OCI-LY1 (cell line): Measurements from ENCODE around the gene CFAP46.

ENCODE experiments used
- H2AFZ ChIP-seq: fragments of 200-600 bp; sonication (generic), shearing (Covaris generic); 2 replicates; pipeline ENCODE4 v1.6.0; 2014; ENCODE audit warnings: antibody characterized with exemption, mild to moderate bottlenecking, low read length
- H3F3A ChIP-seq: fragments of 200-600 bp; sonication (generic), shearing (Covaris generic); 2 replicates; pipeline ENCODE4 v1.6.0; 2014; ENCODE audit warnings: mild to moderate bottlenecking, antibody characterized with exemption, low read length, moderate library complexity; ENCODE audit not compliant: insufficient read depth
- H3K27ac ChIP-seq: fragments of 200-600 bp; sonication (generic); 2 replicates; pipeline ENCODE4 v1.5.1; 2014; ENCODE audit warnings: low read length, mixed run types, mild to moderate bottlenecking, low read depth; ENCODE audit not compliant: poor library complexity, severe bottlenecking
- H3K27me3 ChIP-seq: fragments of 200-600 bp; sonication (generic); 2 replicates; pipeline ENCODE4 v1.6.0; 2014; ENCODE audit warnings: antibody characterized with exemption, mild to moderate bottlenecking, low read length, moderate library complexity; ENCODE audit not compliant: insufficient read depth
- H3K36me3 ChIP-seq: fragments of 200-600 bp; sonication (generic); 2 replicates; pipeline ENCODE4 v1.6.1; 2014; ENCODE audit warnings: mild to moderate bottlenecking, antibody characterized with exemption, low read length, moderate library complexity, mixed read lengths; ENCODE audit not compliant: insufficient read depth
- H3K4me1 ChIP-seq: fragments of 200-600 bp; sonication (generic); 2 replicates; pipeline ENCODE4 v1.5.1; 2014; ENCODE audit warnings: mild to moderate bottlenecking, low read length, moderate library complexity; ENCODE audit not compliant: insufficient read depth, severe bottlenecking
- H3K4me2 ChIP-seq: fragments of 200-600 bp; sonication (generic), shearing (Covaris generic); 2 replicates; pipeline ENCODE4 v1.6.1; 2014; ENCODE audit warnings: low read length
- H3K4me3 ChIP-seq: fragments of 200-600 bp; sonication (generic); 2 replicates; pipeline ENCODE4 v1.5.1; 2014; ENCODE audit warnings: low read length, low read depth, mild to moderate bottlenecking, mixed read lengths; ENCODE audit not compliant: poor library complexity, severe bottlenecking
- H3K79me2 ChIP-seq: fragments of 200-600 bp; shearing (Covaris generic); 2 replicates; pipeline ENCODE4 v1.6.1; 2016; ENCODE audit warnings: mixed run types, low read length, mixed read lengths; ENCODE audit not compliant: insufficient read depth
- H3K9ac ChIP-seq: fragments of 200-600 bp; sonication (generic), shearing (Covaris generic); 2 replicates; pipeline ENCODE4 v1.6.1; 2014; ENCODE audit warnings: mild to moderate bottlenecking, low read length, mixed read lengths
- H3K9me2 ChIP-seq: fragments of 200-600 bp; sonication (generic), shearing (Covaris generic); 2 replicates; pipeline ENCODE4 v1.6.1; 2014; ENCODE audit warnings: low read depth, mild to moderate bottlenecking, low read length, mixed read lengths
- H3K9me3 ChIP-seq: fragments of 200-600 bp; shearing (Covaris generic); 2 replicates; pipeline ENCODE4 v1.6.1; 2014; ENCODE audit warnings: low read length, mixed read lengths
- H4K20me1 ChIP-seq: fragments of 200-600 bp; sonication (generic), shearing (Covaris generic); 2 replicates; pipeline ENCODE4 v1.6.0; 2016; ENCODE audit warnings: mild to moderate bottlenecking, low read length; ENCODE audit not compliant: insufficient read depth
- CTCF ChIP-seq: fragments of 200-600 bp; sonication (generic), shearing (Covaris generic); IDR thresholded peaks from 2 replicates; pipeline ENCODE4 v1.5.1; 2017; ENCODE audit warnings: mild to moderate bottlenecking, antibody characterized with exemption, low read length, moderate library complexity, mixed read lengths
- EZH2 ChIP-seq: fragments of 200-600 bp; sonication (generic), shearing (Covaris generic); IDR thresholded peaks from 2 replicates; pipeline ENCODE4 v1.8.0; 2017; ENCODE audit warnings: borderline replicate concordance, mixed run types, mild to moderate bottlenecking, antibody characterized with exemption, low read length, moderate library complexity, mixed read lengths

The CFAP46 gene

GRCh38 chr10:132912225-132912712, 30.1 kb downstream of the CFAP46 start:
- Histone ChIP-seq H3K4me1 (no peaks in the 10 kb centered on the region), H3K36me3 (no peaks in the 10 kb centered on the region), H3F3A (no peaks in the 10 kb centered on the region), H4K20me1 (no peaks in the 10 kb centered on the region), H3K9me3 (no peaks in the 10 kb centered on the region), H3K27ac (no peak overlapping the region), H3K27me3 (no peaks in the 10 kb centered on the region), H3K4me3 (no peak overlapping the region), H3K79me2 (no peaks in the 10 kb centered on the region), H2AFZ (no peak overlapping the region), H3K9me2 (no peaks in the 10 kb centered on the region), H3K9ac (no peak overlapping the region), H3K4me2 (no peak overlapping the region)
- TF ChIP-seq CTCF (no peak), EZH2 (no peak)

GRCh38 chr10:132911786-132912097, 30.6 kb downstream of the CFAP46 start:
- Histone ChIP-seq H3K4me2 (no peak overlapping the region), H3K9ac (no peak overlapping the region), H3K27me3 (no peaks in the 10 kb centered on the region), H3K79me2 (no peaks in the 10 kb centered on the region), H3K4me3 (no peak overlapping the region), H2AFZ (no peak overlapping the region), H4K20me1 (no peaks in the 10 kb centered on the region), H3K36me3 (no peaks in the 10 kb centered on the region), H3K4me1 (no peaks in the 10 kb centered on the region), H3K9me2 (no peaks in the 10 kb centered on the region), H3K27ac (no peak overlapping the region), H3K9me3 (no peaks in the 10 kb centered on the region), H3F3A (no peaks in the 10 kb centered on the region)
- TF ChIP-seq EZH2 (no peak), CTCF (no peak)

- Histone ChIP-seq H3K9me3 (no peaks in the 10 kb centered on the region), H3K4me2 (no peak overlapping the region), H3K9ac (no peak overlapping the region), H3K9me2 (no peaks in the 10 kb centered on the region), H3K36me3 (no peaks in the 10 kb centered on the region), H3K27me3 (no peaks in the 10 kb centered on the region), H2AFZ (no peak overlapping the region), H3K27ac (no peak overlapping the region), H3K4me3 (no peak overlapping the region), H3K79me2 (no peaks in the 10 kb centered on the region), H3K4me1 (no peaks in the 10 kb centered on the region), H3F3A (no peaks in the 10 kb centered on the region), H4K20me1 (no peaks in the 10 kb centered on the region)
- no peak for TF ChIP-seq EZH2
- TF ChIP-seq CTCF = no peak
These were observed 31.2 kb downstream of the CFAP46 start for GRCh38 chr10:132910901-132911785.
